ENCODE measurements around the gene ZNF200.
"Not testable (repeated sequence)": the region's sequence is repeated elsewhere in the genome, so short reads cannot be mapped to it uniquely, and the experiment has no call there.

The ZNF200 gene

GRCh38 chr16:3252967-3253366 lies 18.0 kb upstream of the ZNF200 start:
- no peak for DNase-seq (ENCODE audit: low read depth in 1 of 2, low spot score in 1 of 2)

- no peak for DNase-seq (ENCODE audit: low read depth in 1 of 2, low spot score in 1 of 2)
These were observed 14.5 kb upstream of the ZNF200 start for GRCh38 chr16:3249451-3249850.

DNA sequence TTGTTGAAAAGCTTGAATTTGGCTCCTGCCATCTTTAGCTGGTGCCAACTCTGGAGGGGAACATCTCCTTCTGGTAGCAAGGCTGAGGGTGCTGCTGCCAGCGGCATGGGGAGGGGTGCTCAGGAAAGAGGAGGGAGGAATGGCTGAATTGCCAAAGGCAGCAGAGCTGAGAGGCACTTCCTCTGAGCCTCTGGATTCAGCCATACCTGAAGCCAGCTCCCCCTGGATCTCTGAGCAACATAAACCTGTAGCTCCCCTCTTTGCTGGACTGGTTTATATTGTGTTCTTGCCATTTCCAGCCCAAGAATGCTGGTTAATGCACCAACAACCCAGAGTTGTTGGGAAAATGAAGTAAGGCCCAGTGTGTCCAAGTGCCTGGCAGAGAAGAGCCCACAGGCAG lies 14.1 kb upstream of the ZNF200 start:
- DNase-seq (ENCODE audit: low read depth in 1 of 2, low spot score in 1 of 2): no peak

- DNase-seq (ENCODE audit: low read depth in 1 of 2, low spot score in 1 of 2): no peak
These were observed 13.6 kb upstream of the ZNF200 start for GRCh38 chr16:3248596-3248995.

DNA sequence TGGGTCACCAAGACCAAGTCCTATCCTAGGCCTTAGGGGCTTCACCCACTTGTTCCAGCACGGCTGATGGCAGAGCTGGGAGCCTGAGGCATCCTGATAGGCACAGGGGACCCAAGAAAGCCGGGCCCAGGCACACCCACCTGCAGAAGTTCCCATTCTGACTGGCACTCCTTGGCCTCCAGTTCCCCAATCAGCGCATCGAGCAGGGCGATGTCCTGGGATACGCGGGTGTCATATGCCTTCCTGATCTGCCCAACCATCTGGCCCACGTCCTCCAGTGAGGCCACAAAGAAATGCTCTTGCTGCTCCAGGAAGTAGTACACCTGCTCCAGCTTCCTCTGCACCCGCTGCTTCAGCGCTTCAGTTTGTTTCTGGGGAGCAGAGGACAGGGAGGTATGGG lies 11.9 kb upstream of the ZNF200 start:
- DNase-seq (ENCODE audit: low read depth in 1 of 2, low spot score in 1 of 2): no peak

DNA sequence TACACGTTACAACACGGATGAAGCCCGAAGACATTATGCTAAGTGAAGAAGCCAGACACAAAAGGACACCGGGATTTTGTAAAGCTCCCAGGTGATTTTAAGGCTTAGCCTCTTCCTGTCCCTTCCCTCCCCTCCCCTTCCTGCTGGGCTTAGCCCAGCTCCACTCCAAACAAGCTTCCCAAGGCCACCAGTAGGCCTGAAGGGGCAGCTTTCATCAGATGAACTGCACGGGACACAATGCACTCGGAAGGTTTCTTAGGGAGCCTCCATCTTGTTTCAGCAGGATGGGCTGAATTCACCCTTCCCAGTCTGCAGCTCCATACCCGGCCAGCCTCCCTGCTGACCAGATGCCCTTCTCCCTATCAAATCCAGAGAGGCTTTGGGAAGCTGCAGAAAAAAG lies 11.0 kb upstream of the ZNF200 start:
- no peak for DNase-seq (ENCODE audit: low read depth in 1 of 2, low spot score in 1 of 2)

DNA sequence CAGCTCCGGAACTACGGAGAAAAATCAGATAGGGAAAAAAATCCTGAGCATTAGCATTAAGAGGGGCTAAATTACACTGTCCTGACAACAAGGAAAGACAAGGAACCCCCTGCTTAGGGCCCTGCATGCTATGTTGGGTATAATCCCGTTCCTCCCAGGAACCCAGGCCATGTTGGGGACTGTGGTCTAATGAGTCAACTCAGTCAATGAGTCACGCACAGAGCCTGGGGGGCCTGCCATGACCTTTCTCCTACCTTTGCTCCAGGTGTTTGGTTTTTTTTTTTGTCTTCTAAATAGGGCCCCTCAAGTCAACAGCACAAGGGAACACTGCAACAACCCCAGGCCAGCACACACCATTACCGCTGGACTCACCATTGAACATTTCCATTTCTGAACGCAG lies 8.9 kb upstream of the ZNF200 start:
- no peak for DNase-seq (ENCODE audit: low read depth in 1 of 2, low spot score in 1 of 2)

GRCh38 chr16:3242709-3243108 lies 7.8 kb upstream of the ZNF200 start:
- DNase-seq (ENCODE audit: low read depth in 1 of 2, low spot score in 1 of 2): no peak

DNA sequence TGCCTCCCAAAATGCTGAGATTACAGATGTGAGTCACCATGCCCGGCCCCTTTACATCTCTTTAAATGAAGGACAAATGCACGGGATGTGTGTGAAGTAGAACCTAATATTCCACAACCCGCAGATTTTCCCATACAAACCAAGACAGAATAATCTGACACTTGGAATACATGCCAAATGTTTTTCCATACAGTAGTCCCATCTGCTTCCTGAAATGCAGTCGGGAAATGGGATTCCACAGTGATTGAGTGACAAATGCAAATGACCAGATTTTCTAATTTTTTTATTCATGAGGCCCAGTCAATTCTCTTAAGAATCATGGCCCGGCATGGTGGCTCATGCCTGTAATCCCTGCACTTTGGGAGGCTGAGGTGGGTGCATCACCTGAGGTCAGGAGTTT lies 6.8 kb upstream of the ZNF200 start:
- no peak for DNase-seq (ENCODE audit: low read depth in 1 of 2, low spot score in 1 of 2)

DNA sequence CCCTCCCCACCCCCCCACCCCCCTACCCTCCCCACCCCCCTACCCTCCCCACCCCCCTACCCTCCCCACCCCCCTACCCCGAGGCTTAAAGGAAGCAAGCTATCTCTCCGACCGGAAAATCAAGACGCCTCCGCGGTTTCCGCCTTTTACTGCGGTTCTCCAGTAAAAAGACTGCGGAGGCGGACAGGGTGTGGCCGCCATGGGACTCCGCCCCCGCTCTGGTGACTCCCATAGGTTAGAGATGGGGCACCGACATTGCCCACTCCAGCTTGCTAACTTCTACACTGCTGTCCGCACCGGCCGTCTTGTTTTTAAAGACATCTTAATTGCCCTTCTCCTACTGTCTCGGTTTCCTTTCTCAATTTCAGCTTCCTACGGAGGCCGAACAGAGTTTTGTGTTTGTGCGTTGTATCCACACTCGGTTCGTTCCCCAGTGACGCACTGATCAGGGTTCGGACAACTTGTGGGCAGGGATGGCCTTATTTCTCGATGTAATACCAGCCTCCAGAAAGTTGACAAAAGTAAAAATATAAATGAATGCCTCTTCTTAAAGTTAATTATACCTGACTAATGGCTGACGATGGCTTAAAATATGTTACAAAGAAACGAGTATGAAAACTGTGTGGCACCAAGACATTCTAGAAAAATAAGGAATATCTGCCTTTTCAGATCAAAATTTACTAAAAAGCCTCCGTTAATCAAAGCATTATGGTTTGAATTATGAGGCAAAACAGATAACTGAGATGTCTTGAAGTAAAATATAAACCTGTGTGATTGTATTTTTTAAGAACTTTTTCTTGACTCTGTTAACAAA lies 1.1 kb upstream of the ZNF200 start:
- DNase-seq (ENCODE audit: low read depth in 1 of 2, low spot score in 1 of 2): peak in 1 of 2 donors; percentile 26

DNA sequence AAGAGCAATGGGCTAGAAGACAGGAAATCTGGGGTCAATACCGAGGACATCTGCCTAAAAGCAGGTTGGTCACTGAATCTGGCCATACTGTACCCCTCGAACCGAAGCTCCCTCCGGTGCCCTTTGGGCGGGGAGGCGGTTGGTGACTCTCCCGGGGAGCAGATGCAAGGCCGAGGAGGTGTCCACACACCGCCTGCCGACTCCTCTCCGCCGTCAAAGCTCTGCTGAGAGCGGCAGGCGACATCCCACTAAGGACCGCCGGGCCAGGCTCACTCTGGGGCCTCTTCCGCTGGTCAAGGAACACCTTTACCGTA lies 458 bp downstream of the ZNF200 start:
- DNase-seq (ENCODE audit: low read depth in 1 of 2, low spot score in 1 of 2): no peak

DNA sequence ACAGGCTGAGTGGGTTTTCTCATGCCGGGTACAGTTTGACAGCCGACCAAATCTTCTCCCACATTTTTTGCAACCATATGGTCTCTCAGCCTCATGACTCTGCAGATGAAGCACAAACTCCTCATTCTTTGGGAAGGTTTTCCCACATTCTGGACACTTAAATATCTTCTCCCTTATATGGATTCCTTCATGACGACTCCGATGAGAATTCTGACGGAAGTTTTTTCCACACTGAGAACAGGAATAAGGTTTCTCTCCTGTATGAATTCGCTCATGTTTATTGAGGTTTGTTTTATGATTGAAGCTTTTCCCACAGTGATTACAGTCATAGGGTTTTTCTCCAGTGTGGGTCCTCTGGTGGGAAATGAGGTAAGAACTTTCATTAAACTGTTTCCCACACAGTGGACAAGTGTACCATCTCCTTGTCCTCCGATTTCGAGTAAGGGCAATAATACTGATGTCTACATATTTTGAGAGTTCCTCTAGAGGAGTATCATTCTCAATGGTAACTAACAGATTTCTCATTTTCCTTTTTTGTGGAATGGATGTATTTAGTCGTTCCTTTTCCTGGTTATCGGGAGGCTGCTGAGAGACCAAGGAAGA lies 10.9 kb downstream of the ZNF200 start:
- DNase-seq (ENCODE audit: low read depth in 1 of 2, low spot score in 1 of 2): no peak

DNA sequence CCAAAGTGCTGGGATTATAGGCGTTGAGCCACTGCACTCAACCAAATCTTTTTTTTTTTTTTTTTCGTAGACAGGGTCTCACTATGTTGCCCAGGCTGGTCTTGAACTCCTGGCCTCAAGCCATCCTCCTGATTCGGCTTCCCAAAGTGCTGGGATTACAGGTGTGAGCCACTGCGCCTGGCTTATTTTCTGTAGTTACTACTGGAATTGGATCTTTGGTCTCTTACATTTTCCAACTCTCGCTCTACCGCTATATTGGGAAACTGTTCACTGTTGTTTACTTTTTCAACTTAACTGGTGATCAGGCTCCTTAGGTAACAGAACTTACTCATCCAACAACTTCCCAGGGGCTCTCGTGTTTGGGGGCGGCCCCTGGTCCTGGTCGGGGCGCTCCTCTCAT lies 14.1 kb downstream of the ZNF200 start:
- no peak for DNase-seq (ENCODE audit: low read depth in 1 of 2, low spot score in 1 of 2)

GRCh38 chr16:3216263-3216640 lies 18.7 kb downstream of the ZNF200 start:
- DNase-seq (ENCODE audit: low read depth in 1 of 2, low spot score in 1 of 2): no peak

DNA sequence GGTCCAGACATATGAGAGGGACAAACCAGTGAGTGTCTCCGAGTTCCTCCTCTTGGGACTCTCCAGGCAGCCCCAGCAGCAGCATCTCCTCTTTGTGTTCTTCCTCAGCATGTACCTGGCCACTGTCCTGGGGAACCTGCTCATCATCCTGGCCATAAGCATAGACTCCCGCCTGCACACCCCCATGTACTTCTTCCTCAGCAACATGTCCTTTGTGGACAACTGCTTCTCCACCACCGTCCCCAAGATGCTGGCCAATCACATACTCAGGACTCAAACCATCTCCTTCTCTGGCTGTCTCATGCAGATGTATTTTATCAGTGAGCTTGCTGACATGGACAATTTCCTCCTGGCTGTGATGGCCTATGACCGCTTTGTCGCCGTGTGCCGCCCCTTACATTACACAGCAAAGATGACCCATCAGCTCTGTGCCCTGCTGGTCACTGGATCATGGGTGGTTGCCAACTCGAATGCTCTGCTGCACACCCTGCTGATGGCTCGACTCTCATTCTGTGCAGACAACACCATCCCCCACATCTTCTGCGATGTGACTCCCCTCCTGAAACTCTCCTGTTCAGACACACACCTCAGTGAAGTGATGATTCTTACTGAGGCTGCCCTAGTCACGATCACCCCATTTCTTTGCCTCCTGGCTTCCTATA lies 19.2 kb downstream of the ZNF200 start:
- DNase-seq (ENCODE audit: low read depth in 1 of 2, low spot score in 1 of 2): no peak

- no peak for DNase-seq (ENCODE audit: low read depth in 1 of 2, low spot score in 1 of 2)
These were observed 19.9 kb downstream of the ZNF200 start for GRCh38 chr16:3214904-3215600.

GRCh38 chr16:3212567-3212966 lies 22.4 kb downstream of the ZNF200 start:
- DNase-seq (ENCODE audit: low read depth in 1 of 2, low spot score in 1 of 2): no peak

DNA sequence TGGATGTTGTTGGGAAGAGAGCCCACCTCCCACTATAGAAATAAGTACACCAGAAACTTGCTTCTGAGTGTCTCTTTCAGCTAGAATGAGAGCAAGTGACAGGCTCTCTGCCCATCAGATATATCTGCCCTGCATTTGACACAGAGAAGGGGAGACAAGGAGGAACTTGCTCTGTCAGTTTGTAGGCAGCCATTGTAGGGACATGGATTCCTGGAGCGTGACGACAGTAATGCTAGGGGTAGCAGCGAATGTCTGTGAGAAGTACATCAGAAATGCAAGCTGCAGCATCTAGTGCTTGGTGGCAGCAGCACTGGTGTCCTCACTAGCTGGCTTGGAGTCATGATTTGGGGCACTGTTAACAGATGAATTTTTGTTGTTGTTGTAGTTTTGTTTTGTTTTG lies 23.0 kb downstream of the ZNF200 start:
- DNase-seq (ENCODE audit: low read depth in 1 of 2, low spot score in 1 of 2): no peak

GRCh38 chr16:3207086-3207953 lies 27.6 kb downstream of the ZNF200 start:
- DNase-seq (ENCODE audit: low read depth in 1 of 2, low spot score in 1 of 2): no peak

DNA sequence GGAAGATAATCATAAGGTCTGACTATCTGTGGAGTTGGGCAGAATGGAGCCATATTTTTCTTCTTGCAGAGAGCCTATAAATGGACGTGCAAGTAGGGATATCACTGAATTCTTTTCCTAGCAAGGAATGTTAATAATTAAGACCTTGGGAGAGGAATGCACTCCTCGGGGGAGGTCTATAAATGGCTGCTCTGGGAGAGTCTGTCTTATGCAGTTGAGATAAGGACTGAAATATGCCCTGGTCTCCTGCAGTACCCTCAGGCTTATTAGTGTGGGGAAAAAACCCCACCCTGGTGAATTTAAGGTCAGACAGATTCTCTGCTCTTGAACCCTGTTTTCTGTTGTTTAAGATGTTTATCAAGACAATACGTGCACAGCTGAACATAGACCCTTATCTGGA lies 29.0 kb downstream of the ZNF200 start:
- DNase-seq (ENCODE audit: low read depth in 1 of 2, low spot score in 1 of 2): not testable (repeated sequence)

DNA sequence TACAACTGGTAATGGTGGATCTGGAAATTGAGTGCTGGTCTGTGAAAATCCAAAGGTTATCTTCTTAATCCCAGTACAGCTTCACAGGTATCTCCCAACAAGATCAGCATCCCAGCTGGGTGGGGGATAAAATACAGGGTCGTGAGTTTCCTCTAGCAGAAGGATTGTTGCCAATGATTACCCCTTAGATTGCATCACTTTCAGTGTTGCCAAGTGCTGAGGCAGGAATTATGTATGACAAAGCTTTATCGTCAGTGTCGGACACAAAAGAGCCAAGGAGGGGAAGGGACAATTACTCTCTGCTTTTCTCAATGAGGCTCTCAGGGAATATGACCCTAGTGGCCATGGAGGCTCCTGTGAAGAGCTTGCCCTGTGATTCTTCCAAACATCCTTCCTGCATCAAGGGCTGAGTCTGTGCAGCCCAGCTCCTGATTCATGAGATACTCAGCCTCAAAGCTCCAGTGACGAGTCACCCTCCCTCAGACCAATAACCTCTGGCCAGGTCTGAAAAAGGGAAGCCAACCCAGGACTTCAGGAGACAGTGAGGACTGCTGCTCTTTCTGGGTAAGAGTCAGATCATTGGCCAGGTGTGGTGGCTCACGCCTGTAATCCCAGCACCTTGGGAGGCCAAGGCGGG lies 31.9 kb downstream of the ZNF200 start:
- DNase-seq (ENCODE audit: low read depth in 1 of 2, low spot score in 1 of 2): no peak

Measured in activated T-helper 1 cell treated with anti-CD3 and anti-CD28 coated beads, Interleukin-2, amount 50 U/mL, for 16 hours (primary cell).